GM18526 (cell line): Measurements from ENCODE around the gene SETBP1.

Source experiments
- POLR2A ChIP-seq: IDR thresholded peaks from 3 replicates; pipeline ENCODE4 v1.6.1; 2011; ENCODE audit not compliant: insufficient read length; ENCODE audit errors: extremely low read depth

The SETBP1 gene

GRCh38 chr18:44921974-44922373 lies 241.3 kb downstream of the SETBP1 start:
- no peak for TF ChIP-seq POLR2A

- TF ChIP-seq POLR2A, result no peak
Measured at GRCh38 chr18:44922968-44923367, 242.3 kb downstream of the SETBP1 start.

GRCh38 chr18:44924785-44925499 lies 244.3 kb downstream of the SETBP1 start:
- TF ChIP-seq POLR2A, result no peak

DNA sequence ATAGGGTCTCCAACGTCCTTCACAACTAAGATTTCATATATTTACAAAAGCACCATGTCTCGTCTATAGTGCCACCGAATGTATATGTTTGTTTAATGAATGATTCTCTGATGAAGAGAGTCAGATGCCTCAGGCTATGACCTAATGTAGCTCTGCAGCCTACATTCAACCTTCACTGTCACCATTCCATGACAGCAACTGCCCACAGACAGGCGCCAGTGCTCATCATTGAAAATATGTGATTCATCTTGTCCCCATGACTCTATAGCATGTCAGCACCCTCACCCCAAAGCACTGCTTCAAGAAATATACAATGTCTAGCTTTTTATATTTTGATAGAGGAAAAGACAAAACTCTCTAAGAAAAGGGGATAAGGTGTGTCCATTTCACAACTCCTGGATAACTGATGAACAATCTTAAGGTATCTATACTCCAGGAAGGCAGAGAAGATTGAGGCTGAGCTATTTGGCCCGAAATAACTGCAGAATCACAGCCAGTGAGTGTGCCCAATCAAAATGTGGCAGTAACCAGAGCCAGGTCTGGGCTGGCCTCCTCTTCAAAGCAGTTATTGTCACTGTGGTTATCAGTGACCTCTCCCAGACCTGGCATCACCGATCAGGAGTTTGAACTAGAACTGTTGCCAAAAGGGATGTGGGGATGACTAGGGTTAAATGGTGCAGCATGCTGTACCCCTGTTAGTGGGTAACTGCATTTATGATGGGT lies 246.6 kb downstream of the SETBP1 start:
- TF ChIP-seq POLR2A, result no peak

DNA sequence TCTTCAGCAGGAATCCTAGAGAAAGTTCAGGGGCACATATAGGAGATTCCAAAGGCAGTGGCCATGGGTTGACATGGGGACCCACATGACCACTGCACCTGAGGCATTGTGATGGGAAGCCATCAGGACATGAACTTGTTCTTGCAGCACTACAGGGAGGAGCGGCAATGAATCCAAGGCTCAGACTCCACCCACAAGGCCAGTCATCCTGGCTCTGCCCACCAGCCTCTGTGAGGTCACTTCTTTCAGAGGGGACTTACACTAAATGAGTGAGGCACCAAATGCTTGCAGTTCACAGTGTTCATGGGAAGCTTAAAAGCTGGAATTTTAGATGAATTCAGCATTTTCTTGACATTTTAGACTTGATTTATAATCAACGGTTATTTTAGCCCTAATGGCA lies 254.2 kb downstream of the SETBP1 start:
- no peak for TF ChIP-seq POLR2A

DNA sequence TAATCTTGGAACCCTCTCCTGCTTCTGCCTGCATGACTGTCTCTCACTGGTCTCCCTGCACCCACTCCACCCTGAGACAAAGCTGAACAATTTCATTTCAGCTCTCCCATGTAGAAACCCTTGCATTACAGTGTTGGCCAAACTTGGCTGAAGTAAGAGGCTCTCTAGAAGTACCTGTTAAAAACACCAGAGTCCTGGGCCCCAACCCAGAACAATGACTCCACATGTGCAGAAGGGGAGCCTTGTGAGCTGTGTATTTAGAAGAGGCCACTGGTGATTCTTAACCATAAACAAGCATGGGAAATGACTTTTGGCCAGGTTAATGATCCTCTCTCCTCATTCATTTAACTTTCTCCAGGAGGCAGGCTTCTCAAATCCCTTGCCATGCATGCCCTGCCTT lies 254.8 kb downstream of the SETBP1 start:
- TF ChIP-seq POLR2A, result no peak

DNA sequence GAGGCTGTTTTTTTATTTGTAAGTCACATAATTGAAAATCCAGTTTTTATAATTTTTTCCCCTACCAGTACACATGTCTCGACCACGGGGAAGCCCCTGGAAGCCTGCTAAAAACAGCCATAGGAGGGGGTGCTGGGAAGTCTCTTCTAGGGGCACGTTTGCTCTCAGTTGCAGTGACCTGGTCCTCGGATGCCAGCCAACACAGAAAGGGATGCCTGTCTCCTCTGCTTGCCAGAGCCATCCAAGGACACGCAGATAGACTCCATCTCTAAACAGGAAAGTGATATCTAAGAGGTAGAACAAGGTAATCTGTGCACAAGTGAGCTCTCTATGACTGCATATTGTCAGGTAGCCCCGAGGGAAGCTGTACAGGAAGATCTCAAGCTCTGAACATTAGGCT lies 255.8 kb downstream of the SETBP1 start:
- TF ChIP-seq POLR2A, result no peak

GRCh38 chr18:44937960-44938719 lies 257.5 kb downstream of the SETBP1 start:
- no peak for TF ChIP-seq POLR2A

- TF ChIP-seq POLR2A, result no peak
Measured at GRCh38 chr18:44938720-44939665, 258.3 kb downstream of the SETBP1 start.

DNA sequence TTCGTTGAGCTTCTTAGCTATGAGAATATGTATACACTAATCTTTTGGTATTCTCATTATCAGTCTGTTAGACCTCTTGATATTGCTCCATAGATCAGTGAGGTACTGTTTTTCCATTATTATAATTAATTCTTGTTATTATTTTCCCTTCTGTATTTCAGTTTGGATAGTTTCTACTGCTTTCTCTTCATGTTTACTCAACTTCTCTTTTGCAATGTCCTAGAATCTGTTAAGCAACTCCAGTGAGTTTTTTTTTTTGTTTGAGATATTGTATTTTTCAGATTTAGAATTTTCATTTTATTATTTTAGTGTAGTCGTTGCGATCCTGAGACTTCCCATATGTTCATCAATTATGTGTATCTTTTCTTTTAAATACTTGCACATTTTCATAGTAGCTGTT lies 260.8 kb downstream of the SETBP1 start:
- no peak for TF ChIP-seq POLR2A

DNA sequence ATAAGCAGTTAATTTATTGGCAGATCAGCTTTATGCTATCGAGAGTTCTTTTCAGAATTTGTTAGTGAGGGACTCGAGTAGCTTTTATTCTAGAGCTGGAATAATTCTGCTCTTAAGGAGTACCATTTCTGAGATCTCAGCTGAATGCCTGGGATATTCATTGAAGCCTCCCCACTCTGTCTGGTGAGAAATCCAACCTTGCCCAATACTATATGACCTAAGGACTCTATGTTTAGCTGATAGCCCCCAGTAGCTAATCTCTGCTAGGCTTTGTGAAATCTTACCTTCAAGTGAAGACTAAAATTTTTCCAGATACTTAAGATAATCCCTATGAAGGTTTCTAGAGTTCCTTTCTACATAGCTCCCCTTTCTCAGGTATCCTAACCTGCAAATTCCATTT lies 261.4 kb downstream of the SETBP1 start:
- TF ChIP-seq POLR2A, result no peak

GRCh38 chr18:44943311-44943881 lies 262.7 kb downstream of the SETBP1 start:
- no peak for TF ChIP-seq POLR2A

GRCh38 chr18:44944461-44944860 lies 263.8 kb downstream of the SETBP1 start:
- TF ChIP-seq POLR2A, result no peak

DNA sequence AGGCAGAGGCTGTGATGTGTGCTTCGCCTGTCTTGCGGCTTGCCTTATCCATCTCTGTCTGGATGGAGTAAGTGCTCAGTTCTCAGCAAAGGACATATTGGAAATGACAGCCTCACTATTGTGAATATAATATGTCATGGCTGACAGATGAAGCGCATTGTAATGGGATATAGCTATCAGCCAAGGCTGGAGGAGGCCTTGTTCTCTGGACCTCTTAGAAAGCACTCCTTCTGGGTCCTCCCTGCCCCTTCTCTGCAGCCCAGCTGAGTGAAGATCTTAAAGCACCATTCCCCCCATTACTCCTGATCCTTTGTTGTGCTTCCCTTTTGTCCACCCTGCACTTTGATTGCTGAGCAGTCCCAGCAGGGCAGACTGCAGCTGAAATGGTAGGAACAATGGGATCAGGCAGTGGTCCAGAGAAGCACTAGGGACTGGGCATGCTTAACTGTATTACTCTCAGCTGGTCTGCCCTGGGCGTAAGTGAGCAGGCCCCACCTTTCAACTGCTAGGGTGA lies 265.3 kb downstream of the SETBP1 start:
- no peak for TF ChIP-seq POLR2A
